HG03159 (cell line): ENCODE results near the gene TVP23A.
"Not testable (repeated sequence)": the region's sequence is repeated elsewhere in the genome, so short reads cannot be mapped to it uniquely, and the experiment has no call there.

Experiments
- ATAC-seq: cut with Tn5 transposase; IDR thresholded peaks from one replicate; pipeline ENCODE4 v1.9.1; 2021; ENCODE audit warnings: mild to moderate bottlenecking, moderate library complexity; ENCODE audit not compliant: unreplicated experiment

TVP23A gene

DNA sequence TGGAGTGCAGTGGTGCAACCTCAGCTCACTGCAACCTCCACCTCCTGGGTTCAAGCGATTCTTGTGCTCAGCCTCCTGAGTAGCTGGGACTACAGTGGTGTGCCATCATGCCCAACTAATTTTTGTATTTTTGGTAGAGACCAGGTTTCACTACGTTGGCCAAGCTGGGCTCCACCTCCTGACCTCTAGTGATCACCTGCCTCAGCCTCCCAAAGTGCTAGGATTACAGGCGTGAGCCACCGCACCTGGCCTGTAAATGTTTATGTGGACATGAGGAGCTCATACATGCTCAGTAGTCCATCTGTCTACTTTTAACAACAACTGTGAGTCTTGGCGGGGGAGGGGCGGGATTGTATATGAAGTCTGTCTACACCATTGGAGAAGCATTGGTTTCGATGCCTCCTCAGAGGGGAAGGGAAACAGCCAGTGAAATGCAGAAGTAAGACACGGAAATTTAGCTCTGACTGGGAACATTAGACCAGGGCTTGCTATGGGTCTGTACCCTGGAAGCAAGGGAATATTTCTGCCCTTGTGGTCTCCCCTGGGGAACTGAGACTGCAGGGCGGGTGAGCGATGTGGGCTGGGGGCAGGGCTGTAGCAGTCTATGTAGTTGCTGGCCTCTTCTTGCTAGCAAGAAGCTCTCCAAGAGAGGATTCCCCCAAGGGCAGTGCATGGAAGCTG is 65.6 kb downstream of the TVP23A start:
- ATAC-seq = no peak

DNA sequence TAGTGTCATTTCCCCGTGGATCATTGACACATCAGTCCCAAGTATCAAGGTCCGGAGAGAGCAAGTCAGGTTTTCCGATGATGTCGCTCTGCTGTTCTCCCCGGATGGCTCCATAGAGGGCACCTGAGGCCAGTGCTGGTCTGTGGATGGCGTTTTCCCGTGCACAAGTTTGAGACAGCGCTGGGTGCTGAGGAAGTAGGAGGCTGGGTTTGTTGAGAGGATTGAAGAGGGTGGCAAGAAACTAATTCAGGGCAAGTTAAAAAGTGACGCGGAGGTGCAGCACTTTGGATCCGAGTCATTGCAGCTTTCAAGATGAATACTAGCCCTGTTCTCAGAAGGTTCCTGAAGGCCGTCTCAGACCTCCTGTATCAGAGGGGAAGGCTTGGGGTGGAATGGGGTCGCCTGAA is 67.3 kb downstream of the TVP23A start:
- ATAC-seq = no peak

DNA sequence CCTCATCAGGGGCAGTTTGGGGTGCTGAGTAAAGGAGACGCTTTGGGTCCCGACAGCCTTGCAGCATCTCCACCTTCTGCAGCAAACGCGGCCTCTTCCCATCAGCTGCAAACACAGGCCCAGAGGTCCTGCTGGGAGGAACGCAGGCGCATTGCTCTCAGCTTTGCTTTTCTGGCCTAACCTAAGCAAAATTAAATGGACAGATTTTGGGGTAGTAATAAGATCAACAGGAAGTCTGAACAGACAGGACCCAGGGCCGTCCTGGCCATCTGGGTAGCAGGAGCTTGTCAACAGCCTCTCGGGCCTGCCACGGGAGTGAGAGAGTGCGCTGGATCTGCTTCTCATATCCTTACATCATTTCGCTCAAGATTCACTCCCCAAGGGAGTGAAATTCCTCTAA is 67.8 kb downstream of the TVP23A start:
- no peak for ATAC-seq

DNA sequence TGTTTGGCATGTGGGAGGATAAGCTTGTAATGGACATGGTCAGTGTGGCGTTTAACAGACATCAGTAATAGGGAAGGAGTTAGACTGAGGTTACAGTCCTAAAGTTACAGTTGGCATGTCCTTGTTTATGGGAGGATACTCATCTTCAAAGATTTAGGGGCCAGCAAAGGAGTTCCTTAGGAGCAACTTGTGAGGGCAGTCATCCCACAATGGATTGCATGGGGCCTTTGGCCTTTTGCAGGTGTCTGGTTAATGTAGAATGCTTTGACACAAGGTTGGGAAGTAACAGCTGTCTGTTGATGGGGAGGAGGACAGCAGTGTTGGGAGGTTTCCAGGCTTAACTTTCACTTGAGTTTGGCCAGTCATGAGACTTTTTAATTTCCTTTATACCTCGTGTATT is 72.8 kb downstream of the TVP23A start:
- no peak for ATAC-seq

DNA sequence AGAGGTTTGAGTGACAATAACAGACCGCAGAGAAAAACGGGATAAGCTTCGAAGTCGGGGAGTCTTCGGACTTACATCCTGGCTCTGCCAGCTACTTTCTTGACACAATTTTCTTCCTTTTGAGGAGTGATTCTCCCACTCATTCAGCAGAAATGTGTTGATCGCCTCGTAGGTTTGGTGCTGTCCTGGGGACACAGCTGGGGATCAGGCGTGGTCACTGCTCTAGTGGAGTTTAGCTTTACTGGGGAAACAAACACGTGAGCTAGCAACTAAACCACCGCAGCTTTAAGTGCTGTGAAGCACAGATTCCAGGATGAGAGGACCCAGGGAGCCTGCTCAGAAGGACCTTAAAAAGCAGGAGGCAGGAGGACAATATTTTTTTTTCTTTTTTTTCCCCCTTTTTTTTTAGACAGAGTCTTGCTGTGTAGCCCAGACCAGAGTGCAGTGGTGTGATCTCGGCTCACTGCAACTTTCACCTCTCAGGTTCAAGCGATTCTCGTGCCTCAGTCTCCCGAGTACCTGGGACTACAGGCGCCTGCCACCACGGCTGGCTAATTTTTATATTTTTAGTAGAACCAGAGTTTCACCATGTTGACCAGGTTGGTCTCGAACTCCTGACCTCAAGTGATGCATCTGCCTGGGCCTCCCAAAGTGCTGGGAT is 74.1 kb downstream of the TVP23A start:
- no peak for ATAC-seq

DNA sequence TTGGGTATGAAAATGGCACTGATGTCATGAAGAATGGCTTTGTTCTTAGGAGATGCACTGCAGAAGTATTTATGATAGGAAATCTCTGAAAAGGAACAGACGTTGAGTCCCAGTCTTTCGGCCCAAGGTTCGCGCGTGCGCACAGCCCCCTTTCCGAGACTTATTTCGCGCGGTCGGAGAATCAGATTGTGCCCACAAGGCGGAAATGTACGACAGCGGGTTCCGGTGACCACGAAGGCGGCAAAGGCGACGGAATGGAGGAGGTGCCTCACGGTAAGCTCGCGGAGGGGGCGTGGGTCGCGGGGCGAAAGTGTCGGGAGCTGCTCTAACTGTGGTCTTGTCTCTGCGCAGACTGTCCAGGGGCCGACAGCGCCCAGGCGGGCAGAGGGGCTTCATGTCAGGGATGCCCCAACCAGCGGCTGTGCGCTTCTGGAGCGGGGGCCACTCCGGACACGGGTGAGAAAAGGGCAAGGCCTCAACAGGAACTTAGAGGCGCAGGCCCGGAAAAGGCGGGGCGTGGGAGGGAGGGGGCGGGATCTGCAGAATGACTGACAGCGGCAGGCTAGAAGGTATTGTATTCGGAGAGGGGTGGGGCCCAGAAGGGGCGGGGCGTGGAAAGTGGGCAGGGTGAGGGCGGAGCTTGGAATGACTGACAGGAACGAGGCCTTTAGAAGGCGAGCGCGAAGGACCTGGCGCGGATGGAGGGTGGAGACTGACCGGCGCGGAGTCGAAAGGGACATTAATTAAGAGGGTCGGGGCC is 74.8 kb downstream of the TVP23A start, which contains the start of gene NUBP1:
NUBP1 (plus strand) TSS at position 233 of the 760 bp plus-strand sequence; CDS start at position 255, 22 bp downstream.
- ATAC-seq = peak; percentile 70

DNA sequence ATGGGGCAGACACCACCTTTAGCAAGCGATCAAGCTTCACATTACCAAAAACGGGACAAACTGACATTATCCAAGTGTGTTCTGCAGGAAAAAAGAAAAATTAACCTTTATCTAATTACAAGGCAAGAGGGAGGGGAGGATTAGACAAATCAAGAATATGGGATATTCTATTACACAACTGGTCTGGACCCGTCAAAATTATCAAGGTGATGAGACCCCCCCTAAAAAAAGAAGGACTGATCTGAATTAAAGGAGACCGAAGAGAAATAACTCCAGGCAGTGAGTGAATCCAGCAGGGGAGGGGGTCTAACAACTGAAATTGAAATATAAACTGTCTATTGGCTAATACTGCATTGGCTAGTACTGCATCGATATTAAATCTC is 75.4 kb downstream of the TVP23A start:
- ATAC-seq = no peak

DNA sequence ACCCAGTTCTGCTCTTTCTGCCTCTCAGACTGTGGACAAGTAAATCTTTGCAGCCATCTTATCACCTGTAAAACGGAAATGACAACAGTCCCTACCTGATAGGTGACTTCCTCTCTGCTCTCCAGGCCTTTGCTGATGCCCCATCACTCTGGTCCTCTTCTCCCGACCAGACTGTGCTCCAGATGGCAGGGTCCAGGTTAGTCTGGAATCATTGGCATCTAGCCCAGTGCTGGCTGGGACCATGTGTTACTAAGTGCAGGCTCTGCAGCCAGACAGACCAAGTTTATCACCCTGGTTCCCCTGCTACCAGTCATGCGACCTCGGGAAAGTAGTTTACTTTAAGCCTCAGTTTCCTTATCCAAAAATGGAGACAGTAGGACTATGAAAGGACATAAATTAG is 76.8 kb downstream of the TVP23A start:
- ATAC-seq = no peak

DNA sequence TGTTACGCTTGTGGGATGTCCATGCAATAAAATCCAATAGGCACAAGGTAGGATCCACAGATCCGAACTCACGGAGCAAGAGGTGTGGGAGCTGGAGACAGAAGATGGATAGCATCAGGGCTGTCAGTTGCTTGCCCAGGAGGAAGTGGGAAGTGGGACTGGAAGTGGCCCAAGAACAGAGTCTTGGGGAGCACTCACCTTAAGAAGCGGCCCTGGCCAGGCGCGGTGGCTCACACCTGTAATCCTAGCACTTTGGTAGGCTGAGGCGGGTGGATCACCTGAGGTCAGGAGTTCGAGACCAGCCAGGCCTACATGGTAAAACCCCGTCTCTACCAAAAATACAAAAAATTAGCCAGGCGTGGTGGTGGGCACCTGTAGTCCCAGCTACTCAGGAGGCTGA is 77.3 kb downstream of the TVP23A start:
- ATAC-seq = not testable (repeated sequence)

DNA sequence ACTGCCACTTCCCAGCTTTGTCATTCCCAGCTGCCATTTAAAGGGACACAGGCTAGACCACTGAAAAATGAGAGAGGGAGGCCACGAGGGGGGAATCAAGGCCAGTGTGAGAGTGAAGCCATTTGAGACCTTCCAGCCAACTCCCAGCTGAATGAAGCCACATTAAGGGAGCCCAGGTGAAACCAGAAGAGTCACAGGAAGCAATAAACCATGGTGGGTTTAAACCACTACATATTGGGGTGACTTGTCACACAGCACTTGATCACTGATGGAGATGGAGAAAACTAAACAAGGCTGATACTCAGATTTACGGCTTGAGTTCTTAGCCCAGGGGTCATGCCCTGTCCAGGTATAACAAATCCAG is 77.8 kb downstream of the TVP23A start:
- no peak for ATAC-seq

DNA sequence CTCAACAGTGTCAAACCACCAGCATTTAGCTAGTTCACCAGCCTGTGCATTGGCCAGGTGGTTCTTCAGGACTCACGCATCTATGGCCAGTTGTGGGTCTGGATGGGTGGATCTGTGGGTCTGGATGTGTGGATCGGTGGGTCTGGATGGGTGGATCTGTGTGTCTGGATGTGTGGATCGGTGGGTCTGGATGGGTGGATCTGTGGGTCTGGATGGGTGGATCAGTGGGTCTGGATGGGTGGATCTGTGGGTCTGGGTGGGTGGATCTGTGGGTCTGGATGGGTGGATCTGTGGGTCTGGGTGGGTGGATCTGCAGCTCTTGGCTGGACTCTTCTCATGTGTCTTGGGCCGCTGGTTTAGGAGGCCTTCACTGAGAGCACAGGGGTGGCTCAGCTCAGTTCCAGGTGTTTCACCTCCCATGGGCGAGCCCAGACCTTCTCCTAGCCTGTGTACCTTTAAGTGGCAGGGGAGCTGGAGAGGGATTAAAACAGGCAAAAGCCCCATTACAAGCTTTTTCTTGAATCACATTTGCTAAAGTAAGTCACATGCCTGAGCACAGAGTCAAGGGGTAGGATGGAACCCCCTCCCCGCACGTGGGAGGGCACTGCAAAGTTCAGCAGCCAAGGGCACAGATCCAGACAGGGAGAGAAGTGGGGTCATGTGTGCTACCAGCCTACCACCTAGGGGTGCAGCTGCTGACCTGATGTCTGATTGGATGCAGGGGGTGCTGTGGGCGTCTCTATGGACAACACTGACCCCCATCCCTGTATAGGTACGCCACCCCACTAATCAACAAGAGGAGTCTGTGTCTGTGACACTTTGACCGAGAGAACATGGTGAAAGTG is 78.4 kb downstream of the TVP23A start:
- no peak for ATAC-seq

DNA sequence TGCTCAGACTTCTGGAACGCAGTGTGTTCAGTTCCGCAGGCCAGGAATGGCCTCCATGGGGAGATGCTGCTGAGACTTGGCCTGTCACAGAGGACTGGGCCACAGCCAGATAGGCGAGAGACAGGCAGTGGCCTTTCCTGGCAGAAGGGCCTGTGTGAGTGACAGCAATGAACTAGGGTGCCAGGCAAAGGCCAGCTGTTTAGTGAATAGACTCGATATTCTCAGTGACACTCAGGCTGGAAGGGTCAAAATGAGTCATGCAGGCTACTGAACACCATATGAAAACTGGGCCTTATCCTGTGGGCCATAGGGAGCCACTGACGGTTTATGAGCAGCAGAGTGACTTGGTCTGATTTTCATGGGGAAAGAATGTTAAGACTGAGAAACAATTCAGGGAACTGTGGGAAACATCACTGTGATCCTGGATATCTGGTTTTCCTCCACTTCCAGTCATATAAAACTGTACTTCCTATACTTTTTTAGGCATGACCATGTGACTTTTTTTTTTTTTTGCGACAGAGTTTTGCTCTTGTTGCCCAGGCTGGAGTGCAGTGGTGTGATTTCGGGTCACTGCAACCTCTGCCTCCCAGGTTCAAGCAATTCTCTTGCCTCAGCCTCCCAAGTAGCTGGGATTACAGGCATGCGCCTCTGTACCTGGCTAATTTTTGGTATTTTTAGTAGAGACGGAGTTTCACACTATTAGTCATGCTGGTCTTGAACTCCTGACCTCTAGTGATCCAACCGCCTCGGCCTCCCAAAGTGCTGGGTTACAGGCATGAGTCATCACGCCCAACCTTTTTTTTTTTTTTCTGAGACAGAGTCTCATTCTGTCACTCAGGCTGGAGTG is 80.1 kb downstream of the TVP23A start:
- ATAC-seq = peak; percentile 63

DNA sequence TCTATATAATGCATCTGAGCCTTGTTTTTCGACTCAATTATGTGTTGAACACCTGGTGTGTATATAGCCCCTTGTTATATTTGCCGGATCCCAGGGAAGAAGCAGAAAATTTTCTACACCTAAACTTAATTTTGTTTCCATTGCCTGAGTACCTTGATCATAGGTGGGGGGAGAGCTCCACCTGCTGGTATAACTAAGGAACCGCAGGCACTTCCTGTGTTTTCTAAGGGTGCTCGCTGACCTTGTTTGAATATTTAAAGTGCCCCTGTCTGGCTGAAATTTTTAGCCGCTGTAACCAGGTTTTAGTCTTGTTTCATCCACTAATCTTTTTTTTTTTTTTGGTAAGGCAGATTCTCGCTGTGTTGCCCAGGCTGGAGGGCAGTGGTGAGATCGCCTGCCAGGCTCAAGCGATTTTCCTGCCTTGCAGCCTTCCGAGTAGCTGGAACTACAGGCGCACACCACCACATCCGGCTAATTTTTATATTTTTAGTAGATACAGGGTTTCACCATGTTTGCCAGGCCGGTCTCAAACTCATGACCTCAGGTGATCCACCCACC is 81.4 kb downstream of the TVP23A start:
- no peak for ATAC-seq

DNA sequence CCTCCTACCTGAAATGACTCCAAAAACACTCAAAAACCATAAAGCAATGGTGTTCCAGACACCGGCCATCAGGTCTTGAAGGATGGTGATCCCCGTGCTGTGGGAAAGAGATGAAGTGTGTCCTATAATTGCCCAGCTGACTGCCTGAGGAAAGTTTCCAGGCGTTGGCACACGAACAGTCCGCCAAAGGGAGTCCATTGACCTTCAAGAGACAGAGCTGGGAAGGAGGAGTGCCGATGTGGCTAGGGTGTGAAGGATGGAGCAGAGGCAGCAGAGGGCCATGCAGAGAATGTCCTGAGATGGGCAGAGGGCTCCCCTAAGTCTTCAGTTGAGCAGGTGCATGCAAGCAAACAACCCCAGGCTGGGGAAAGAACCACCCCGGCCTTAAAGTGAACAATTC is 86.8 kb downstream of the TVP23A start:
- ATAC-seq = no peak

DNA sequence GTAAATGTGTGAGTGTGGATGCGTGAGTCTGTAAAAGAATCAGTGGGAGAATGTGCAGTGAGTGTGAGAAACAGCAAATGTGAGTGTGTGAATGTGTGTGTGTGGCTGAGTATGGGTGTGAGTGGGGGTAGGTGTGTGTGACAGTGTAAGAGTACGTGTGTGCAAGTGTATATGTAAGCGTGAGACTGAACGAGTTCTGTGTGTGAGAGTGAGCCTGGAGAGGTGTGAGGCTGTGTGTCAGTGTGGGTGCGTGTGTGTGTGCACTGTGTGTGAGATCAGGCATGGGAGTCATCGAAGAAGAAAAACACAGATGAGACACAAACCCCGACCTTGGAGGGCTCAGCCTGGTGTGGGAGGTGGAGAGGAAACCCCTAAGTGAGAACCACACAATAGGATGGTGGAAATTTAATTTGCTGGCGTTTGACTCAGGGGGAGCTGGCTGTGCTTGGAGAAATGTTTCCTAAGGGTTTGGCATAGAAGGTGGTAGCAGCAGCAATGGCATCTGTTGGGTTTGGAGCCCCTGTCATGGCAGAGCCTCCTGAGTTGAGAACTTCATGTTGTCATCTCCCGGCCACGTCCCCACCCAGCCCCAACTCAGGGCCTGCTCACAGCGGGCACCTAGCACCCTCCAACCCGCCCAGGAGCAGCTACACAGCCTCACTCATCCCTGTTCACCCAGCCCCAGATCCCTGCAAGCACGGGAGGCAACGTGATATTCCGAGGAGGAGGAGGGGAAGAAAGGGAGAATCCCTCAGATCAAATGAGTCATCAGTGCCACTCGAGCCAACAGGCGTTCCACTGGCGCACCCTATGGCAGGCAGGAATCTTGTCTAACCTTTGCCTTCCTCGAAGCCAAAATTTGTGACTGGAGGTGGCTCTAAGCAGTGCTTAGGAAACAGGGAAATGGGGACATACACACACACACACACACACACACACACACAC is 89.2 kb downstream of the TVP23A start:
- no peak for ATAC-seq

DNA sequence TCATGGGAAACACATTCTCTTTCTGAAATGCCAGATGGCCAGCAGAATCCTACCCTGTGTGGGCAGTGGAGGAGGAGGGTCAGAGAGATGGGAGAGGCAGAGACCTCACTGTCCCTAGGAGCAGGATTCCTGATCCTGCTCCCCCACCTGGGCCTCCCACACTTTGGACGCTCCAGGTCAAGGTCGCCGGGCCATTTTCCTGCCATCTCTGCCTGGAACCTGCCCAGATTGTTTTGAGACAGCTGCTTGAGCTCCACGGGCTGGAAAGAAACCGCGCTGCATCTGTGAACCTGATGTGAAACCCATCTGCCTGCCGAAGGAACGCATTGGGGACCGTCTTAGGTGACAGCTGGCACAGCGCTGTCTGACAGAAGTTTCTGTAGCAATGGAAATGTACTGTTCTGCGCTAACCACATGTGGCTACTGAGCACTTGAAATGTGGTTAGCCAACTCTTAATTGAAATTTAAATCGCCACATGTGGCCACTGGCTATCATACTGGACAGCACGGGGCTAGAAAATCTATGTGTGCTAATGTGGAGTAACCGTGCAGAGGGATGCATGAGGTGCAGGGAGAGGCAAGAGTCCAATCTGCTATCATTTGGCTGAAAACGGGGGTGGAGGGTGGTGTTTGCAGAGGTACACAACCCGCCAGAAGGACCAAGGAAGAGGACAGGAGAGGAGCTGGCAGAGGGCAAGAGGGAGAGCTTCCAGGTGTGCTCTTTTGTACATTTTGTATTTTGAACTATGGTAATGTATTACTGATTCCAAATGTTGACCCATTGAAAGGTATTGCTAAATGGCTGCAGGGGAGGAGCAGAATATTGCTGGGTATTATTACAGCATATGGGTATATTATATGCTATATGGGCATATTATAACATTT is 90.3 kb downstream of the TVP23A start:
- no peak for ATAC-seq
